ENCODE data around the gene OR4D9. TPM values are rescaled to one million over a fixed set of nuclear protein-coding genes. Genes with fewer than 3 reads are reported as not detected.

OR4D9 gene
- total RNA-seq, 1 donor from 2014 or later, result not detected

Other genes starting within 250 kb of the OR4D9 start
- not detected for gene OR5AN1, start 152.6 kb upstream of the OR4D9 start, total RNA-seq (ENCODE audit: unreplicated experiment)
- gene OR5A2, start 85.1 kb upstream of the OR4D9 start, total RNA-seq (ENCODE audit: unreplicated experiment), result not detected
- not detected for gene OR5A1, start 75.1 kb upstream of the OR4D9 start, total RNA-seq (ENCODE audit: unreplicated experiment)
- gene OR4D6, start 54.6 kb upstream of the OR4D9 start, total RNA-seq (ENCODE audit: unreplicated experiment), result not detected
- not detected for gene OR4D10, start 38.2 kb upstream of the OR4D9 start, total RNA-seq (ENCODE audit: unreplicated experiment)
- not detected for gene OR4D11, start 8.0 kb upstream of the OR4D9 start, total RNA-seq (ENCODE audit: unreplicated experiment)
- 39.5 TPM for gene OSBP, start 104.2 kb downstream of the OR4D9 start, total RNA-seq (ENCODE audit: unreplicated experiment)
- gene PATL1, start 157.5 kb downstream of the OR4D9 start, total RNA-seq (ENCODE audit: unreplicated experiment), result 36.1 TPM
- not detected for gene OR10V1, start 202.3 kb downstream of the OR4D9 start, total RNA-seq (ENCODE audit: unreplicated experiment)
- 140 TPM for gene STX3, start 243.8 kb downstream of the OR4D9 start, total RNA-seq (ENCODE audit: unreplicated experiment)

Data from endothelial cell (in vitro differentiated cells).